Left lung (tissue), 10 donors: ENCODE results near the gene TADA2B. TPM values are rescaled to one million over a fixed set of nuclear protein-coding genes. Genes with fewer than 3 reads are reported as not detected.

Source experiments
- ATAC-seq: fragments of 200-7000 bp; cut with Tn5 transposase; one replicate; pipeline ENCODE4 v1.9.1; 2020; ENCODE audit warnings: moderate library complexity
- DNase-seq, 4 donors: peaks; one replicate each; pipeline ENCODE4 v3.0.0-alpha.2; 2013 to 2020
- H3K27ac ChIP-seq, 2 donors: fragments of 200-600 bp; sonication (generic) in 1 of 2; one replicate each; pipeline versions ENCODE4 v1.5.0 to v1.8.0; 2020 to 2021
- H3K27me3 ChIP-seq, 2 donors: fragments of 200-600 bp; sonication (generic) in 1 of 2; one replicate each; pipeline versions ENCODE4 v1.5.0 to v1.8.0; 2020 to 2021
- H3K36me3 ChIP-seq, 2 donors: fragments of 200-600 bp; sonication (generic) in 1 of 2; one replicate each; pipeline versions ENCODE4 v1.5.0 to v1.8.0; 2020 to 2021
- H3K4me1 ChIP-seq, 2 donors: fragments of 200-600 bp; one replicate each; pipeline ENCODE4 v1.8.0; 2021
- H3K4me3 ChIP-seq, 2 donors: fragments of 200-600 bp; sonication (generic) in 1 of 2; one replicate each; pipeline versions ENCODE4 v1.5.0 to v1.8.0; 2020 to 2021; ENCODE audit warnings: mild to moderate bottlenecking in 1 of 2
- H3K9me3 ChIP-seq, 2 donors: fragments of 200-600 bp; sonication (generic) in 1 of 2; one replicate each; pipeline versions ENCODE4 v1.5.0 to v1.8.0; 2020 to 2021
- CTCF ChIP-seq, 2 donors: fragments of 200-600 bp; sonication (generic) in 1 of 2; IDR thresholded peaks; one replicate each; pipeline versions ENCODE4 v1.5.0 to v1.8.0; 2021; ENCODE audit warnings: antibody characterized with exemption in 2 of 2
- intact Hi-C, 2 donors: fragments of 100-400 bp; cut with DNase I; formaldehyde crosslinking; loops; one replicate each; pipeline versions ENCODE4 v1.11.2 to v1.14.2; 2022
- polyA plus RNA-seq, 6 donors: library from polyadenylated mRNA; unstranded; fragments of 120-200 nt; gene quantifications; one replicate each; pipeline ENCODE4 v1.2.1, GENCODE V29; 2013; ENCODE audit not compliant: insufficient read length in 6 of 6
- total RNA-seq, 2 donors: library from RNA; stranded (reverse); fragmentation: NEBNext Ultra II Directional; extraction: Animal tissue kit (Norgen Biotek cat#: 25700); gene quantifications; one replicate each; pipeline ENCODE4 v1.2.1, GENCODE V29; 2021
- donor health status: DM: no; HTN: yes; CAD: no.
- donor health status: DM: no; HTN: no; CAD: no.

Gene TADA2B
- total and polyA plus RNA-seq, 8 donors, result 12.9 to 20.1 (median 16.0) TPM

- no peak overlapping the region for H3K27ac ChIP-seq
- DNase-seq (no peak), ATAC-seq (peak; percentile 11)
- intact Hi-C loops, result no loop called here
- peaks cover 0 to 13% of the 10 kb centered on the region in 2 donors for H3K4me1 ChIP-seq
- H3K36me3 ChIP-seq, result peaks cover 0 to 51% of the 10 kb centered on the region in 2 donors
- no peaks in the 10 kb centered on the region for H3K9me3 ChIP-seq
- no peak for TF ChIP-seq CTCF (IDR thresholded peaks at IDR 0.05)
- no peaks in the 10 kb centered on the region for H3K27me3 ChIP-seq
- no peak overlapping the region for H3K4me3 ChIP-seq
Observed at GRCh38 chr4:7032596-7032995, 10.6 kb upstream of the TADA2B start.

GRCh38 chr4:7034262-7035081, 8.7 kb upstream of the TADA2B start:
- intact Hi-C loops, result no loop called here
- Histone ChIP-seq H3K4me3 (no peak overlapping the region), H3K27me3 (no peaks in the 10 kb centered on the region), H3K4me1 (peaks cover 0 to 13% of the 10 kb centered on the region in 2 donors), H3K27ac (peak overlapping the region in 1 of 2 donors; percentile 42), H3K36me3 (peaks cover 0 to 34% of the 10 kb centered on the region in 2 donors), H3K9me3 (no peaks in the 10 kb centered on the region)
- DNase-seq, result peak in 3 of 4 donors; percentile 12 to 66 (median 54)
- no peak for TF ChIP-seq CTCF (IDR thresholded peaks at IDR 0.05)
- peak; percentile 94 for ATAC-seq

DNA sequence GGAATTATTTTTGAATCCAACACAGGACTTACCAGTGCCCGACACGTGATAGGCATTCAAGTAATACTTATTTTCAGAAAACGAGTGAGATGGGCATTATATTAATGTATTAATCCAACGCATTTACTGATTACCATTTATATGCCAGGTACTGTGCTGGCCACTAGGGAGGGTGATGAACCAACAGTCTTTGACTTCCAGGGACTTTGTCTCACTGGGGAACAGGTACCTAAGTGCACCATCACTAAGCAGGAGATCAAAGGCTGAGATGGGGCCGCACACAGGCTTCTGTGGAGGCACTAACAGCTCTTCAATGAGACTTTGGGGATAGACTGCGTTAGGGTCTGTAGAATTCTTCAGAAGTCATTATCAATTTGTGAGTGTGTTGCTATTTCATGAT, 5.7 kb upstream of the TADA2B start:
- Histone ChIP-seq H3K27me3 (no peaks in the 10 kb centered on the region), H3K4me1 (peaks cover 0 to 35% of the 10 kb centered on the region in 2 donors), H3K4me3 (no peak overlapping the region), H3K27ac (no peak overlapping the region), H3K36me3 (peaks cover 0 to 5% of the 10 kb centered on the region in 2 donors), H3K9me3 (no peaks in the 10 kb centered on the region)
- no peak for TF ChIP-seq CTCF (IDR thresholded peaks at IDR 0.05)
- intact Hi-C loops, result no loop called here
- DNase-seq (no peak), ATAC-seq (no peak)

- no peak for TF ChIP-seq CTCF (IDR thresholded peaks at IDR 0.05)
- Histone ChIP-seq H3K36me3 (no peaks in the 10 kb centered on the region), H3K27me3 (no peaks in the 10 kb centered on the region), H3K4me3 (no peak overlapping the region), H3K9me3 (no peaks in the 10 kb centered on the region), H3K27ac (no peak overlapping the region), H3K4me1 (peaks cover 6 to 41% of the 10 kb centered on the region in 2 donors)
- no peak for DNase-seq
- intact Hi-C loops, result no loop called here
- ATAC-seq, result no peak
Observed at GRCh38 chr4:7040765-7041164, 2.4 kb upstream of the TADA2B start.

DNA sequence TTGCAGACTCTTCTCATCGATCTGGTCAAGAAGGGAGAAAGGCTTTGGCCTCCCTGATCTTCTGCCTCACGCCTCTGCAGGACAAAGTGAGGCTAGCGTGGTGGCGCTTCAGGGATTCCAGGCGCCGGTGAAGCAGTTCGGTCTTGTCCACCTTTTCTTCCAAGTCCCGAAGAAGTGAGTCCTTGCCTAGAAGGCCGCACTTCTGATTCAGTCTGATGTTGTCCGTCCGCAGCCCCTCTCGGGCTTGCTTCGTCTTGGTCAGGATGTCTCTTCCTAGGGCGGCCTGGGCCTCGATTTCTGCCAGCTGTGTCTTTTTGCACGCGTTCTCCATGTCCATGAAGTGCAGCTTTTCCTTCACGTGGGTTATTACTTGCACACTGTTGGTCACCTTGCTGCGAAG, 1.9 kb upstream of the TADA2B start:
- Histone ChIP-seq H3K4me1 (peaks cover 6 to 45% of the 10 kb centered on the region in 2 donors), H3K4me3 (no peak overlapping the region), H3K27ac (no peak overlapping the region), H3K9me3 (no peaks in the 10 kb centered on the region), H3K27me3 (no peaks in the 10 kb centered on the region), H3K36me3 (no peaks in the 10 kb centered on the region)
- peak in 1 of 4 donors; percentile 51 for DNase-seq
- no peak for ATAC-seq
- intact Hi-C loops, result no loop called here
- TF ChIP-seq CTCF (IDR thresholded peaks at IDR 0.05), result no peak
